Esophagus mucosa (tissue), 1 donor: ENCODE measurements around the gene CCDC112. TPM values are rescaled to one million over a fixed set of nuclear protein-coding genes. Genes with fewer than 3 reads are reported as not detected.
"Not testable (repeated sequence)": the region's sequence is repeated elsewhere in the genome, so short reads cannot be mapped to it uniquely, and the experiment has no call there.

Experiments
- ATAC-seq: fragments of 200-7000 bp; cut with Tn5 transposase; one replicate; pipeline ENCODE4 v1.9.1; 2020
- total RNA-seq: library from RNA; stranded (reverse); gene quantifications from one replicate; pipeline ENCODE4 v1.2.4, GENCODE V29; 2023
- donor health status: DM: yes; HTN: yes; CAD: no.

CCDC112 gene, protein sequence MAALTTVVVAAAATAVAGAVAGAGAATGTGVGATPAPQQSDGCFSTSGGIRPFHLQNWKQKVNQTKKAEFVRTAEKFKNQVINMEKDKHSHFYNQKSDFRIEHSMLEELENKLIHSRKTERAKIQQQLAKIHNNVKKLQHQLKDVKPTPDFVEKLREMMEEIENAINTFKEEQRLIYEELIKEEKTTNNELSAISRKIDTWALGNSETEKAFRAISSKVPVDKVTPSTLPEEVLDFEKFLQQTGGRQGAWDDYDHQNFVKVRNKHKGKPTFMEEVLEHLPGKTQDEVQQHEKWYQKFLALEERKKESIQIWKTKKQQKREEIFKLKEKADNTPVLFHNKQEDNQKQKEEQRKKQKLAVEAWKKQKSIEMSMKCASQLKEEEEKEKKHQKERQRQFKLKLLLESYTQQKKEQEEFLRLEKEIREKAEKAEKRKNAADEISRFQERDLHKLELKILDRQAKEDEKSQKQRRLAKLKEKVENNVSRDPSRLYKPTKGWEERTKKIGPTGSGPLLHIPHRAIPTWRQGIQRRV
- total RNA-seq, result 3.3 TPM

DNA sequence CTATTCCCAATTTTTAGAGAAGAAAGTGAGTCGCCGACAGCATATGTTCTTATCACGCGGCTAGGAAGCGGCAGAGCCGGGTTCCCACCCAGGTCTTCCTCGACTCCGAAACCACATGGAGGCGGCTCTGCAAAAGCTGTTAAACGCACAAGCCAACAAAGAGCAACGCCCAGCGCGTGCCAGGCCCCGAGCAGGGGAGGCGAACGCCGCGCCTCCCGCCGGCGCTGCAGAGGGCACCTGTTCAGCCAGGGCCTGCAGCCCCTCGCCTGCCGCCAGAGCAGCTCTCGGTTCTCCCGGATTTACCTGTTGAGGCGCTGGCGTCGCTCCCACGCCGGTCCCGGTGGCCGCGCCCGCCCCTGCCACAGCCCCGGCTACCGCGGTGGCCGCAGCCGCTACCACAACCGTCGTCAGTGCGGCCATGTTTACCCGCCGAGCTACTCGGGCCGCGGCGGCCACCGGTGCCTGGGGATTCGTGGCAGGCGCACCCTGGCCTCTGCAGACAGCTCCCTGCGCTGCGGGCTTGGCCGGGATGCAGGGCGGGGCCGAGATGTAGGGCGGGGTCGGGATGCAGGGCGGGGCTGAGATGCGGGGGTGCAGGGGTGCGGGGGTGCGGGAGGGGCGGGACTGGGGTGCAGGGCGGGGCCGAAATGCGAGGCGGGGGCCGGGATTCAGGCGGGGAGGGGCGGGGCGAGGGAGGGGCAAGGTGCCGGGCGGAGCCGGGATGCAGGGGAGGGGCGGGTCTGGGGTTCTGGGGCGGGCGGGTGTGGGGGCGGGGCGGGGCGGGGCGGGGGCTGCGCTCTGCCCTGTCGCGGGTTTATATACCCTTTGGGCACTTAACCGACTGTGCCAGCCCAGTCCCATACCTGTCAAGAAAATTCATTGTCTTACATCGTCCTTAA lies at the start of gene CCDC112:
CCDC112 (minus strand) TSS at position 531 of the 899 bp plus-strand sequence; CDS start at position 420, 111 bp downstream.
- peak; percentile 98 for ATAC-seq

DNA sequence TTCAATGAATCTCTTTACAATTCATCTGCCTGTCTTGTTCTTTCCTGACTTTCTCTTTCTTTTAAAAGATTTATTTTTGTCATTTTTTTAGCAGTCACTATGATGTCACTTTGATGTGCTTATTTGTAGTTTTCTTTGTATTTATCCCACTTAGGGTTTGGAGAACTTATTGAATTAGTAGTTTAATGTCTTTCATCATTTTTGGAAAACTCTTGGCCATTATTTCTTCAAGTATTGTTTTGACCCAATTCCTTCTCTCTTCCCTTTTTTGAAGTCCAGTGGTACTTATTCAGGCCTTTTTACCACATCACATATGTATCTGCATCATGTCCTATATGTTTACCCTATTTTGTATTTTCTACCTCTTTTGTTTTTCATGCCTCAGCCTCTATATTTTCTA lies 48.9 kb upstream of the CCDC112 start:
- no peak for ATAC-seq

GRCh38 chr5:115343855-115344254 lies 47.4 kb upstream of the CCDC112 start:
- peak; percentile 45 for ATAC-seq

- no peak for ATAC-seq
These were observed 46.3 kb upstream of the CCDC112 start for GRCh38 chr5:115342590-115343377.

GRCh38 chr5:115341745-115342144 lies 45.3 kb upstream of the CCDC112 start:
- no peak for ATAC-seq

- ATAC-seq, result no peak
These were observed 42.4 kb upstream of the CCDC112 start for GRCh38 chr5:115338851-115339250.

DNA sequence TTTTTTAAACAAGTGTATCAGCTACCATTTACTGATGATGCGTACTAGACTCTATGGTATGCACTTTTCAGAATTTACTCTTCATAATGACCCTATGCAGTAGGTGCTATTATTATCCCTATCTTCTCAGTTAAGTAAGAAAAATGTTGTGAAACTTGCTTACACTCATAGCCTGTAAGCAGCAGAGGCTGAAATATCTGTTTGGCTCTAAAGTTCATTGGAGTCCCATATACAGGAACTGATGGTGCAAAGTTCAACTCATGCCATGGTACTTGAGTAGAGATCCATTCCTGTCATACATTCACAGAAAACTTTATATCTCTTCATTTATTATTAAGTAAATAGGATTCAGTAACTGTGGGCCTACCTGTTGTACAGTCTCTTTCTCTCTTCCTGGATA lies 41.4 kb upstream of the CCDC112 start:
- no peak for ATAC-seq

GRCh38 chr5:115336964-115337363 lies 40.5 kb upstream of the CCDC112 start:
- ATAC-seq, result no peak

GRCh38 chr5:115336201-115336720 lies 39.8 kb upstream of the CCDC112 start:
- no peak for ATAC-seq

- no peak for ATAC-seq
These were observed 38.8 kb upstream of the CCDC112 start for GRCh38 chr5:115335301-115335700.

- ATAC-seq, result no peak
These were observed 36.7 kb upstream of the CCDC112 start for GRCh38 chr5:115333164-115333563.

GRCh38 chr5:115330830-115331229 lies 34.4 kb upstream of the CCDC112 start:
- no peak for ATAC-seq

- no peak for ATAC-seq
These were observed 33.0 kb upstream of the CCDC112 start for GRCh38 chr5:115329475-115329874.

GRCh38 chr5:115328617-115329274 lies 32.3 kb upstream of the CCDC112 start:
- ATAC-seq, result not testable (repeated sequence)

- no peak for ATAC-seq
These were observed 29.0 kb upstream of the CCDC112 start for GRCh38 chr5:115325296-115325959.

GRCh38 chr5:115324021-115324420 lies 27.6 kb upstream of the CCDC112 start:
- ATAC-seq, result no peak

- no peak for ATAC-seq
These were observed 26.3 kb upstream of the CCDC112 start for GRCh38 chr5:115322729-115323128.

DNA sequence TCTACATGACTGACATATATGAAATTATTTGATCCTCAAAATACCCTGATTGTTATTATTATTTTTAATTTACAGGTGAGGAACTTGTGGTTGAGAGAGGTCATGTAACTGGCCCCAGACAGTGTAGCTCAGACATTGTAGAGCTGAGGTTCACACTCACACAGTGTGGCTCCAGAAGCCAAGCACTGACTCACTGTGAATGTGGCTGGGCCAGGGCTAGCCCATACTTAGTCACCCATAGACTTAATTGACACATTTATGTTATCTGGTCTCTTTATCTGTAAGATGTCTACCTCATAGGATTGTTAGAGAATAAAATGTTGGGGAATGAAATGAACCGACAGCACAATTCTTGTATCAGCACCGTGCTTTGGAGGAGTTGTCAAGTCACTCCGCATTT lies 24.9 kb upstream of the CCDC112 start:
- ATAC-seq, result peak; percentile 59

- no peak for ATAC-seq
These were observed 24.1 kb upstream of the CCDC112 start for GRCh38 chr5:115320515-115320914.

- no peak for ATAC-seq
These were observed 23.6 kb upstream of the CCDC112 start for GRCh38 chr5:115320006-115320405.

GRCh38 chr5:115319007-115319406 lies 22.6 kb upstream of the CCDC112 start:
- no peak for ATAC-seq
